IPS-NIHi11 (cell line): Measurements from ENCODE around the gene RGS17.
"Not testable (repeated sequence)": the region's sequence is repeated elsewhere in the genome, so short reads cannot be mapped to it uniquely, and the experiment has no call there.

ENCODE experiments used
- DNase-seq: peaks from one replicate; pipeline ENCODE4 v3.0.0; 2012; ENCODE audit warnings: mixed read lengths, low spot score

The RGS17 gene

GRCh38 chr6:152985300-152985699 is 145.8 kb downstream of the RGS17 start:
- not testable (repeated sequence) for DNase-seq

GRCh38 chr6:152984513-152984872 is 146.6 kb downstream of the RGS17 start:
- no peak for DNase-seq

GRCh38 chr6:152983637-152984512 is 147.2 kb downstream of the RGS17 start:
- peak; percentile 90 for DNase-seq

GRCh38 chr6:152982904-152983636 is 148.0 kb downstream of the RGS17 start, which contains the start of gene FBXO5:
Gene FBXO5, minus strand, starts transcription at chr6:152983041. Its CDS starts 82 bp downstream, at chr6:152982959.
- peak; percentile 93 for DNase-seq

- DNase-seq: peak; percentile 15
Measured at GRCh38 chr6:152981989-152982903, 148.8 kb downstream of the RGS17 start.

- no peak for DNase-seq
Measured at GRCh38 chr6:152981219-152981618, 149.9 kb downstream of the RGS17 start.

- DNase-seq: no peak
Measured at GRCh38 chr6:152980656-152981055, 150.4 kb downstream of the RGS17 start.

- DNase-seq: no peak
Measured at GRCh38 chr6:152979116-152979515, 152.0 kb downstream of the RGS17 start.

GRCh38 chr6:152978058-152978457 is 153.0 kb downstream of the RGS17 start:
- no peak for DNase-seq

GRCh38 chr6:152977556-152977955 is 153.5 kb downstream of the RGS17 start:
- DNase-seq: no peak

GRCh38 chr6:152976749-152977148 is 154.3 kb downstream of the RGS17 start:
- DNase-seq: no peak

- no peak for DNase-seq
Measured at GRCh38 chr6:152975204-152975915, 155.7 kb downstream of the RGS17 start.

- no peak for DNase-seq
Measured at GRCh38 chr6:152973916-152974315, 157.2 kb downstream of the RGS17 start.

- no peak for DNase-seq
Measured at GRCh38 chr6:152969688-152970418, 161.2 kb downstream of the RGS17 start.

GRCh38 chr6:152966168-152966894 is 164.8 kb downstream of the RGS17 start:
- DNase-seq: not testable (repeated sequence)

GRCh38 chr6:152959333-152959732 is 171.7 kb downstream of the RGS17 start:
- no peak for DNase-seq

- no peak for DNase-seq
Measured at GRCh38 chr6:152957796-152958195, 173.3 kb downstream of the RGS17 start.
